Gastrocnemius medialis (tissue), 4 donors: ENCODE measurements around the gene FREM3. TPM values are rescaled to one million over a fixed set of nuclear protein-coding genes. Genes with fewer than 3 reads are reported as not detected.

Experiments used
- ATAC-seq, 2 donors: fragments of 150-250 bp; one replicate each; pipeline ENCODE4 v1.9.1; 2016
- DNase-seq, 2 donors: peaks; one replicate each; pipeline ENCODE4 v3.0.0-alpha.2; 2019
- H3K27ac ChIP-seq, 4 donors: fragments of 200-600 bp; sonication (generic); 1 replicate in 1 of 4; 2 replicates in 3 of 4; pipeline ENCODE4 v1.5.1; 2016 to 2018; ENCODE audit warnings: mild to moderate bottlenecking in 2 of 4, moderate library complexity in 1 of 4
- H3K27me3 ChIP-seq, 3 donors: fragments of 200-600 bp; sonication (generic) in 2 of 3; 1 replicate in 1 of 3; 2 replicates in 2 of 3; pipeline versions ENCODE4 v1.5.1 to v1.6.0; 2016 to 2019; ENCODE audit warnings: mild to moderate bottlenecking in 1 of 3, moderate library complexity in 1 of 3
- H3K36me3 ChIP-seq, 2 donors: fragments of 200-600 bp; sonication (generic) in 1 of 2; one replicate each; pipeline ENCODE4 v1.5.1; 2017 to 2018
- H3K4me1 ChIP-seq, 2 donors: fragments of 200-600 bp; sonication (generic) in 1 of 2; one replicate each; pipeline ENCODE4 v1.5.1; 2016 to 2017; ENCODE audit warnings: mild to moderate bottlenecking in 2 of 2
- H3K4me3 ChIP-seq, 4 donors: fragments of 200-600 bp; sonication (generic) in 3 of 4; 1 replicate in 1 of 4; 2 replicates in 3 of 4; pipeline ENCODE4 v1.5.1; 2016 to 2019; ENCODE audit warnings: mild to moderate bottlenecking in 2 of 4
- H3K9me3 ChIP-seq, 3 donors: fragments of 200-600 bp; sonication (generic) in 2 of 3; 1 replicate in 1 of 3; 2 replicates in 2 of 3; pipeline ENCODE4 v1.5.1; 2016 to 2019
- CTCF ChIP-seq, 5 experiments: fragments of 450-650 bp in 3 of 5; fragments of 200-600 bp in 2 of 5; sonication (generic) in 2 of 5; IDR thresholded peaks in 4 of 5; conservative IDR thresholded peaks in 1 of 5; 1 replicate in 4 of 5; 2 replicates in 1 of 5; pipeline ENCODE4 v1.5.1; 2016 to 2019; ENCODE audit warnings: antibody characterized with exemption in 5 of 5, mild to moderate bottlenecking in 3 of 5, moderate library complexity in 3 of 5
- POLR2A ChIP-seq, 2 donors: fragments of 450-650 bp; IDR thresholded peaks; one replicate each; pipeline ENCODE4 v1.6.1; 2017; ENCODE audit warnings: antibody characterized with exemption in 2 of 2, mild to moderate bottlenecking in 2 of 2, moderate library complexity in 2 of 2
- in situ Hi-C, 4 donors: fragments of 200-750 bp; cut with MboI; loops; one replicate each; pipeline versions ENCODE4 v1.15.0 to v1.8.0; 2017; ENCODE audit warnings: low sequenced_read_pairs in 4 of 4
- intact Hi-C: fragments of 100-400 bp; cut with DNase I; formaldehyde crosslinking; loops from one replicate; pipeline ENCODE4 v1.15.1; 2023; ENCODE audit warnings: low total_unique reads
- total RNA-seq, 4 donors: library from RNA; depleted of rRNA; stranded (reverse); fragments of >200 nt; gene quantifications; one replicate each; pipeline versions ENCODE4 v1.1.0 to v1.2.3, GENCODE V29; 2016

The FREM3 gene
- total RNA-seq, 4 donors from 2014 or later, result not detected

GRCh38 chr4:143587703-143588102 is 112.8 kb downstream of the FREM3 start:
- intact Hi-C loops (no loop called here), in situ Hi-C loops (no loop called here)
- DNase-seq (no peak), ATAC-seq (no peak)
- no peaks in the 10 kb centered on the region for H3K9me3 ChIP-seq
- TF ChIP-seq POLR2A (IDR thresholded peaks at IDR 0.05) (no peak), CTCF (IDR thresholded peaks at IDR 0.05 in 4 of 5, conservative IDR thresholded peaks at IDR 0.05 in 1 of 5) (no peak)
- H3K27me3 ChIP-seq, result no peaks in the 10 kb centered on the region
- H3K4me3 ChIP-seq, result no peak overlapping the region
- no peaks in the 10 kb centered on the region for H3K36me3 ChIP-seq
- no peaks in the 10 kb centered on the region for H3K4me1 ChIP-seq
- no peak overlapping the region for H3K27ac ChIP-seq

GRCh38 chr4:143586080-143586479 is 114.4 kb downstream of the FREM3 start:
- intact Hi-C loops (no loop called here), in situ Hi-C loops (no loop called here)
- Histone ChIP-seq H3K36me3 (no peaks in the 10 kb centered on the region), H3K4me3 (no peak overlapping the region), H3K4me1 (no peaks in the 10 kb centered on the region), H3K9me3 (no peaks in the 10 kb centered on the region), H3K27ac (no peak overlapping the region), H3K27me3 (no peaks in the 10 kb centered on the region)
- DNase-seq (no peak), ATAC-seq (no peak)
- TF ChIP-seq POLR2A (IDR thresholded peaks at IDR 0.05), result no peak
- TF ChIP-seq CTCF (IDR thresholded peaks at IDR 0.05 in 4 of 5, conservative IDR thresholded peaks at IDR 0.05 in 1 of 5), result no peak

- TF ChIP-seq CTCF (IDR thresholded peaks at IDR 0.05 in 4 of 5, conservative IDR thresholded peaks at IDR 0.05 in 1 of 5) (no peak), POLR2A (IDR thresholded peaks at IDR 0.05) (no peak)
- Histone ChIP-seq H3K36me3 (no peaks in the 10 kb centered on the region), H3K4me3 (no peak overlapping the region), H3K9me3 (no peaks in the 10 kb centered on the region), H3K27ac (no peak overlapping the region), H3K4me1 (no peaks in the 10 kb centered on the region), H3K27me3 (no peaks in the 10 kb centered on the region)
- in situ Hi-C loops (no loop called here), intact Hi-C loops (no loop called here)
- no peak for DNase-seq
- ATAC-seq, result no peak
These were observed 114.9 kb downstream of the FREM3 start for GRCh38 chr4:143585548-143585947.

- in situ Hi-C loops (no loop called here), intact Hi-C loops (no loop called here)
- no peak overlapping the region for H3K27ac ChIP-seq
- no peak overlapping the region for H3K4me3 ChIP-seq
- no peak for ATAC-seq
- H3K9me3 ChIP-seq, result no peaks in the 10 kb centered on the region
- no peaks in the 10 kb centered on the region for H3K4me1 ChIP-seq
- TF ChIP-seq POLR2A (IDR thresholded peaks at IDR 0.05) (no peak), CTCF (IDR thresholded peaks at IDR 0.05 in 4 of 5, conservative IDR thresholded peaks at IDR 0.05 in 1 of 5) (no peak)
- H3K36me3 ChIP-seq, result no peaks in the 10 kb centered on the region
- no peaks in the 10 kb centered on the region for H3K27me3 ChIP-seq
- no peak for DNase-seq
These were observed 119.0 kb downstream of the FREM3 start for GRCh38 chr4:143581331-143581946.

- DNase-seq (no peak), ATAC-seq (no peak)
- Histone ChIP-seq H3K4me1 (no peaks in the 10 kb centered on the region), H3K4me3 (no peak overlapping the region), H3K27ac (no peak overlapping the region), H3K27me3 (no peaks in the 10 kb centered on the region), H3K36me3 (no peaks in the 10 kb centered on the region), H3K9me3 (no peaks in the 10 kb centered on the region)
- TF ChIP-seq CTCF (IDR thresholded peaks at IDR 0.05 in 4 of 5, conservative IDR thresholded peaks at IDR 0.05 in 1 of 5), result no peak
- in situ Hi-C loops, result no loop called here
- intact Hi-C loops, result no loop called here
These were observed 125.1 kb downstream of the FREM3 start for GRCh38 chr4:143575331-143575730.
